GM20000 (cell line): ENCODE measurements around the gene CSMD2.

Experiments used
- DNase-seq: peaks from one replicate; pipeline ENCODE4 v3.0.0; 2012; ENCODE audit warnings: low spot score
- TF ChIP-seq, protein P1 (sequence below): IDR thresholded peaks from 2 replicates; pipeline ENCODE4 v1.5.1; 2012; ENCODE audit warnings: mild to moderate bottlenecking, control low read depth; ENCODE audit errors: extremely low read depth, missing control alignments

The CSMD2 gene

DNA sequence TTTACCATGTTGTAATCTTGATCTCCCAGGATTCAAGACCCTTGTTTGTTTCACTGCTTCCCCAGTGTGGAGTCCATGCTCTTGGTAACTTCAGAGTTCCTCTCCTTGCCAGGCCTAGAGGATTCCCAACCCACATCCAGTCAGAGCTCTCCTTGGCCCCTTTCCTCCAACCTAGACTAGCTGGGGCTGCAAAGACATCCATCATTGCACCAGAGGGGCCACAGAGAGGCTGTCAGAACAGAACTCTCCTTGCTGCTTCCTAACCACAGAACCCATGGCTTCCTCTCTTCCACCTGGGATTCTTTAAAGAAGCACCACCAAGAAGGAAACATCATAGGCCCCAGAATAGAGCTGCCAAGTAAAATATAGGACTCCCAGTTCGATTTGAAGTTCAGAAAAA is 220.2 kb downstream of the CSMD2 start:
- TF ChIP-seq, protein P1, sequence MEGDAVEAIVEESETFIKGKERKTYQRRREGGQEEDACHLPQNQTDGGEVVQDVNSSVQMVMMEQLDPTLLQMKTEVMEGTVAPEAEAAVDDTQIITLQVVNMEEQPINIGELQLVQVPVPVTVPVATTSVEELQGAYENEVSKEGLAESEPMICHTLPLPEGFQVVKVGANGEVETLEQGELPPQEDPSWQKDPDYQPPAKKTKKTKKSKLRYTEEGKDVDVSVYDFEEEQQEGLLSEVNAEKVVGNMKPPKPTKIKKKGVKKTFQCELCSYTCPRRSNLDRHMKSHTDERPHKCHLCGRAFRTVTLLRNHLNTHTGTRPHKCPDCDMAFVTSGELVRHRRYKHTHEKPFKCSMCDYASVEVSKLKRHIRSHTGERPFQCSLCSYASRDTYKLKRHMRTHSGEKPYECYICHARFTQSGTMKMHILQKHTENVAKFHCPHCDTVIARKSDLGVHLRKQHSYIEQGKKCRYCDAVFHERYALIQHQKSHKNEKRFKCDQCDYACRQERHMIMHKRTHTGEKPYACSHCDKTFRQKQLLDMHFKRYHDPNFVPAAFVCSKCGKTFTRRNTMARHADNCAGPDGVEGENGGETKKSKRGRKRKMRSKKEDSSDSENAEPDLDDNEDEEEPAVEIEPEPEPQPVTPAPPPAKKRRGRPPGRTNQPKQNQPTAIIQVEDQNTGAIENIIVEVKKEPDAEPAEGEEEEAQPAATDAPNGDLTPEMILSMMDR, result no peak

DNA sequence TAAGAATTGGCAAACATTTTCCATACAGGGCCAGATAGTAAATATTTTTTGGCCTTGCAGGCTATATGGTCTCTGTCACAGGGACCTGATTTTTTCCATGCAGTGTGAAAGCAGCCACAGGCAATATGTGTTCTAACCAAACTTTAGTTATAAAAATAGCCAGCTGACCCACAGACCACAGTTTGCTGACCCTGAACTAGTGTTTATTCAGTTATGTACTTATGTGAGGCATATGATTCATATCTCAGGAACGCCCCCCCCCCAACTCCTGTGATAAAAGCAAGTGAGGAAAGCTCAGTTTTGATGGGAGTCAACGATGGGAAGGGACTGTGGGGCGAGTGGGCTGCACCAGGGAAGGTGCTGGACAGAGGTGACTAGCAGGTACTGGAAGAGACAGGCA is 221.1 kb downstream of the CSMD2 start:
- TF ChIP-seq, protein P1, result no peak
- no peak for DNase-seq

More for the DNA sequence above, 220.2 kb downstream of the CSMD2 start:
- no peak for DNase-seq

DNA sequence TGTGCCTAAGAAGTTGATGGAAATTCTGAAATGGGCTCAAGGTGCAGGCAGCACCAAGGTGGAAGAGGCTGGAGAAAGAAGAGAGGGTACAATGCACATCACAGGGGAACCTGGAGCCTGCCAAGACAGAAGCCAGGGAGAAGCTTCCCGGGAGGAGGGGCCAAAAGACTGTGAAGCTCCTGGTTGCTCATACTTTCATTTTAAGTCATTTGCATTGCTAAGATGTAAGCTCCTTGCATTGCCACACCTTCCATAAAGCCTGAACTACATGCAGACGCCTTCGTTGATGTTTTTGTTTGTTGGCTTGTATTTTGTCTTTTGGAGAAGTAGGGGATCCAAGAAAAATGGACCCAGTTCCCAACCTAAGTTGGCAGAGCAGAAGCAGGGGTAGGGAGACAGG is 232.2 kb downstream of the CSMD2 start:
- TF ChIP-seq, protein P1, result no peak
- no peak for DNase-seq

DNA sequence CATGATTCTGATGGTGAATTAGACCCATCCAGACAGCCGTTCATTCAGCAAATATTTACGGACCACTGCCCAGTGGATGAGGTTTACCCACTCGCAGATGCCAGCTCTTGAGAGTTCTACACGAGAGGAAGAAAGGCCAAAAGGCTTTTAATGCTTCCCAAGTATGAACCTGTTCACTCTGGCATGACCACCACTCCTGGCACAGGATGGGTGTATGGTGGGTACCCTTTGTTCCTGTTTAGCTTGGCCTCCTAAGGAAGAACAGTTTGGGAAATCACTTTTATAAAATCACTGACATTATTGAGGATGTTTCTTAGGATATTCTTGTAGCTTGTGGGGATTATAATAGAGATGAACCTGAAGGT is 233.9 kb downstream of the CSMD2 start:
- TF ChIP-seq, protein P1, result no peak
- no peak for DNase-seq

DNA sequence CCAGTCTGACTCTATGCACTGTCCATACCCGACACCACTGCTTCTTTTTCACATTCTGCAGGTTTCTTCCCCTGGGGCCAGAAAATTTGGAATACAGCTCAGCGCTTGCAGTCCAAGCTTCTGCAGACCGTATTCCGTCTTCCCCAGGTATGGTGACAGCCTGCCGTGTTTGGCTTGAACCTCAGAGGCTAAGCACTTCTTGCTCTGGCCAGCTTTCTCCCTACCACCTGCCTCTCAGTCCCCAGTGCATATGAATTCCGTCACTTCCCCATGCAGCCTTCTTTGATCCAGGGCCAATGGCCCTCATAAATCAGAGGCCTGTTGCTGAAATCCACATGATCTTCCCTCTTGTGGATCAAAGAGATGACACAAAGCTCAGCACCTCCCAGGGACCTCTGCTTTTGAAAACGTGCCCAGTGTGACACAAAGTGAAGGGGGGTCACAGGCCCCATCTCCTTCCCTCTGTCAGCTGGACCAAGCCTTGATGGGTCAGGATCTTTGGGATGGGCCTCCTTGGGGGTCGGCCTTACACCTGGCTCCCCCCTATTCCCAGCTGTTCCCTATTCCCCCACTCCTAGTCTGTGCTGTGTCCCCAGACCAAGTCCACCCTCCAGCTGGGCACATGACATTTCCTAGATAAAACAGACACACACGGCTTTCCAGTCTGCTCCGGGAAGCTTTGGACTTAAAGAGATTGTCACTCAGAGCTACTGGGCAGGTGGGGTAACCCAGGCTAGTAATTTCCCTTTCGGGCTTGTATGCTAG is 234.5 kb downstream of the CSMD2 start:
- DNase-seq, result no peak
- TF ChIP-seq, protein P1, result no peak

DNA sequence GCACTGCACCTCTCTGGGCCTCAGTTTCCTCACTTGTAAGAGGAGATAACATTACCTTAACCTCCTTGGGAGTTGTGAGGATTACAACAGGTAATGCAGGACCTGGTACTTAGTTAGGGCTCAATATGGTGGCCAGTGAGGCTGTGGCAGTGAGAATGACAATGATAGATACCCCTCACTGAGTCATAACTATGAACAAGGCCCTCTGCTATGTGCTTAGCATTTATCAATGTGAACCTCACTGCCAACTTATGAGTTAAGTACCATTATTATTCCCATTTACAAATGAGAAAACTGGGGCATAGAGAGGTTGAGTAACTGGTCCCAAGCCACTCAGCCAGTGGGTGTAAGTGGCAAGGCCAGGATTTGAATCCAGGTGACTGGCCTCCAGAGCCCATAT is 236.8 kb downstream of the CSMD2 start:
- TF ChIP-seq, protein P1, result no peak
- no peak for DNase-seq

DNA sequence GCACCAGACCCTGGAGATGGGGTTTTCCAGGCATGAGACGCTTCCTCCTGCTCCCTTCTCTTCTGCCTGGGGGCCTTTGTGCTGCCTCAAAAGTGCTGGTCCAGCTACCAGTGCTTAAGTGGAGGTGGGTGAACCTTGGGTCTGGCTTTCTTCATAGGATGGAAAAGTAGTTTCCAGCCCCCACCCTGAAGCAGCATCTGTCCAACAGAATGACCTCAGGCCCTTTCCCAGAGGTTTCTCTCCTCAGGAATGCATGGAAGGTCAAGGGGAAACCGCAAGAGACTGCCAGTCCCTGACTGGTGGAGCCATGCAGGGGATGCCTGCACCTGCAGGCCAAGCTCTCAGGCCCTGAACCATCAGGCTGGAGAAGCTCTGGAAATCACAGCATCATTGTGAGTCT is 237.3 kb downstream of the CSMD2 start:
- TF ChIP-seq, protein P1, result no peak
- no peak for DNase-seq
